GM18507 (cell line): ENCODE data around the gene LIN9.

Experiments used
- DNase-seq: peaks from one replicate; pipeline ENCODE4 v3.0.0; 2011; ENCODE audit warnings: low read depth; ENCODE audit not compliant: insufficient read length; ENCODE audit errors: extremely low spot score
- FAIRE-seq: peaks from 2 replicates; lab custom pipeline; 2011; peaks lifted over from hg19 to GRCh38; lab: Jason Lieb, UNC

LIN9 gene

GRCh38 chr1:226324479-226324878, 15.5 kb upstream of the LIN9 start:
- DNase-seq (no peak), FAIRE-seq (no peak)

GRCh38 chr1:226322986-226323385, 14.0 kb upstream of the LIN9 start:
- DNase-seq (no peak), FAIRE-seq (no peak)

GRCh38 chr1:226320930-226321329, 12.0 kb upstream of the LIN9 start:
- FAIRE-seq, result no peak
- DNase-seq, result no peak

DNA sequence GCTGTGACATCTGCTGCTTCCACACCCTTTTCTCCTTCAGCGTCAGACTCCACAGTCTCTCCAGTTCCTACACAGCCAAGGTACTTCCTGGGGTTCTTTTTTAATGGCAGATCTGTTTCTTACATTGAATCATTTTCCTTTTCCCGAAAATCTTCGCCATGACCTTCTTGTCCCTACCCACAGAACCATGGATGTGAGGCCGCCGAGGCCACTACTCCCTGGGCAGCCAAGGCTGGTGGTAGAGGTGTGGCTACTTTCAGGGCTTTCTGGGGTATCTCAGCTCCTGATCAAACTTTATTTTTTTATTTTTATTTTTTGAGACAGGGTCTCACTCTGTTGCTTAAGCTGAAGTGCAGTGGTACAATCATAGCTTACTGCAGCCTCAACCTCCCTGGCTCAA, 9.5 kb upstream of the LIN9 start:
- FAIRE-seq, result no peak
- DNase-seq, result no peak

GRCh38 chr1:226314055-226314454, 5.1 kb upstream of the LIN9 start:
- FAIRE-seq (no peak), DNase-seq (no peak)

DNA sequence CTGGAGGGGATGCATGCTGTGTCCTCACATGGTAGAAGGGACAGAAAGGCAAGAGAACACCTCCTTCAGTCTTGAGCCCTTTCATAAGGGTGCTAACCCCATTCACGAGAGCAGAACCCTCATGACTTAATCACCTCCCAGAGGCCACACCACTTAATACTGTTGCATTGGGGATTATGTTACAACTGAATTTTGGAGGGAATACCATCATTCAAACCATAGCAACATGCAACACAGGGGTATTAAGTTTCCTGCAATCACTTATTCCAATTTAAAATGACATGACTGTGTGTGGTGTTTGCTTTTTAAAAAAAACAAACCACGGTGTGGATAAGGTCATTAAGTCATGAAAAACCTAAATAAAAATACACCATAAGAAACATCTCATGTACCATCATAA, 3.1 kb upstream of the LIN9 start:
- DNase-seq (no peak), FAIRE-seq (no peak)

GRCh38 chr1:226311376-226311775, 2.4 kb upstream of the LIN9 start:
- DNase-seq, result no peak
- no peak for FAIRE-seq

DNA sequence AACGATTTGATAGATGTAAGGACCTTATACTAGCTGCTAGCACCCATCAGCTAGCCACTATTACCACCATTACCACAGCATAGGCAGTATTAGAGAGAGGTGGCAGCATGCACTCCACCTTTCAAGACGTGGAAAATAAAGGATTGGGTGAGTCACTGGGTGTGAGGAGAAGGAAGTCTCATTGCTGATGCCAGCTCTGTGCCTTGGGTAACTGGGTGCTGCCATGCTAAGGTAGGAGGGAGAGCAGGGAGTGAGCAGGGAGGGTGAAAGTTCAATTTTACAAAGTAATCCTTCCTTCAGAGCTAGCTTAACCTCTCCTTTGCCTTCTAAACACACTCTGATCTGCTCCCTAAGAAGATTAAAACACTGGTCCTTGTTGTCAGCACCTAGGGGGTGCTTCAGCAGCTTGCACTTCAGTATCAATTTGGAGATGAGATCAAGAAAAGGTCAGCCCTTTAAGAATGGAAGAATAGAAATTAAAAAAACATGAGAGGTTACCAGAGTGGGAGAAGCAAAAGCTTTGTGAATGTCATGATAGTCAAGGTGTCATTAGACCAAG, 1.8 kb upstream of the LIN9 start:
- FAIRE-seq (no peak), DNase-seq (no peak)

GRCh38 chr1:226310245-226310540, 1.2 kb upstream of the LIN9 start:
- FAIRE-seq (no peak), DNase-seq (no peak)

DNA sequence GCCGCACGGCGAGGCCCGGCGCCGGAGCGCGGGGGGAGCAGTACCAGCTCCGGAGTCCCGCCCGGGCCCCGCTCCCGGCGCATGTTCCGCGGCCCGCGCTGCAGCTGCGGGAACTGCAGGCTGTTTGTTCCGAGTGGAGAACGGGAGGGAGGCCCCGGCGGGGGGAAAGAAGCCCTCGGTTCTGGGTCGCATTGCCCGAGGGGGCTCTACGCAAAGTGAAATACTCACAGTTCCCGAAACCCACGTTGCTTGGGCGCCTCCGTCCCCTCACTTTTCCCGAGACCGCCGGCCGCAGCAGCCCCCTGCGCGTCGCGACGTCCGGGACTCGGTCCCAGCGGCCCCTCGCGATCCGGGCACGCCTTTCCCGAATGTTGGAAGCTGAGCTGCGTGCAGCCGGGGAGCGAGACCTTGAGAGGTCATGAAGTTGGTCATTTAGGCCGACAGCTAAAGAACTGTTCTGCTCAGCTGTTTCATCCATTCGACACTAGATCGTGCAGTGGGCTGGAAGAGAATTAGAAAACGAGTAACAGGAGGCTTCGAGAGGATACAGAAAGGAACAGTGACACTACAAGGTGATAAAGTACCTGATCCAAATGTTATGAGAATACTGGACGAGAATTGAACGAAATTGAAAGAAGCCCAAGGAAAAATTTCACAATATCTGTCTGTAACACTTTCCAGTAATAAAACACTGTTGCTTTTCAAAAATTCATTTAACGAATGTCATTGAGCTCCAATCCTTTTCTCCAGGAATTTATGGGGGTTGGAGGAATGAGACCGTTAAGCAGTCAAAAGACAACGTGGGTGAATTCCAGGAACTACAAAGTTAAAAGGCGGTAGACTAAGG, 657 bp upstream of the LIN9 start:
- DNase-seq, result no peak

DNA sequence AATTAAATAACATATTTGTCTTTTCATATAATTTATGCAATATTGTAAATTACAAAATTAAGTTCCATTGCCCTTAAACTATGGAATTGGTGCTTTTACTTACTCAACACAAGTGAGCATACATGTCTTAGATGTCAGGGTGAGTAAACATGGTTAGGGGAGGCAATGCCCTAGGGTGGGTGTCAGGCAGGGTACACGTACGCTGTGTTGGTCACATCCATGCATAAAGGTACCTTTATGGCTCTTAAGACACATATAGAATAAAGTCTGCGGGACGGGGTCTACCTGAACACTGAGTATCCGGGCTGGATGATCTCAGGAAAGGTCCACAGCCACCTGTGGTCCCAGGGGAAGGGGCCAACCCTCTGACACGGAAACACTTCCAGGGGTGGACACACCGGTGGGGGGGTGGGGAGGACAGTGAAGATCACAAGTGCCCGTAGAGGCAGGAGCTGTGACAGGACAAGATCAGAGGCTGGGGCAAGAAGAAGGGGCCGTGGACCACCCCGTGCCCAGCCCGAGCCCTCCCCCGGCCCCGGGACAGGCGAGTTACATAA, 720 bp downstream of the LIN9 start:
- peak; percentile 7 for DNase-seq

More for the DNA sequence above, 657 bp upstream of the LIN9 start:
- no peak for FAIRE-seq

DNA sequence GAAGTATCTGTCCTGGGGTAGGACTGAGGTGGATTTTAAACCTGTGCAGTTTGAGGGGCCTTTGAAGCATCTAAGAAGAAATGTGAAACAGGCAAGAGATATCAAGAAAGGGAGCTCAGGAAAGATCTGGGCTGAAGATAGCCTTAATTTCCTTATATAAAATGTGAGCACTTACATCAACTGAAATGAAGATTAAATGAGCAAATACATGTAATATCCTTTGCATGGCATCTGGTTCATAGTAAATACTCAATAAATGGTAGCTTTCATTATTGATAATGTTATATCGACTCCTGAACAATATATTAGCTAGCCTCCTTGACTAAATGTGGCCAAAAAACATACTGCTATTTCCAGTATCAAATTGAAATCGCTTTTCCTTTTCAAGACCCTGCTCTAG, 2.5 kb downstream of the LIN9 start:
- DNase-seq, result no peak
- FAIRE-seq, result no peak

More for the DNA sequence above, 720 bp downstream of the LIN9 start:
- FAIRE-seq, result no peak

GRCh38 chr1:226305184-226305583, 3.8 kb downstream of the LIN9 start:
- no peak for DNase-seq
- FAIRE-seq, result no peak

GRCh38 chr1:226304291-226304955, 4.5 kb downstream of the LIN9 start:
- DNase-seq (no peak), FAIRE-seq (no peak)

DNA sequence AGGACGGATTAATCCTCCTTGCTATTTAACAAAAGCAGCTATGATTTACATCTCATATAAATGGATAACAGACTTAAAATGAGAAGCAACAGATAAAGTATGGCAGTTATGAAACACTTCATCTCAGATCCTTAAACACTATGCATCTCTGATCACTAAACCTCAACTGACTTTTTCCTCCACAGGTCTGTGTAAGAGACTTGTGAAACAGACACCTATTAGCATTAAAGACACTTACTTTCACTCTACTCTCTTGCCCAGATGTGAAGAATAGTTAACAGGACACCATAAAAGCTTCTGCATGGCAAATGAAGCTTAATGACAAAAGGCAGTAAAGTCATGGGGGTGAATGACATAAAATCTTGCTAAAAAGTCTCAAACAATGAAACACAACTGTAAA, 6.2 kb downstream of the LIN9 start:
- FAIRE-seq (peak; percentile 35), DNase-seq (no peak)

DNA sequence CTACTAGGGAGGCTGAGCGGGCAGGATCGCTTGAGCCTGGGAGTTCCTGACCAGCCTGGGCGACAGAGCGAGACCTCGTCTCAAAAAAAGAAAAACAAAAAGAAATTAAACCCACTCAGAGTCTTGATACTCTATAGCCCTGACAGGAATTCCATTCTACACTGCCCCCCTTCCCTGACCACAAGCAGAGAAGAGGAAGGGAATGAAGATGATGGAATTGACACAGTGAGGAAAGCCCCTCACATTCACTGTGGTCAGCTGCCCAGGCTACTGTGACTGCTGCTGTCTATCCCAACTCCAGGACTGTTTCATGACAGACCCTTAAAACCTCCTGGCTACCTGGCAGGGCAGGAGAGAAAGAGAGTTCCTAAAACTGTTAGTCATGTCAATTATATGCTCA, 12.1 kb downstream of the LIN9 start:
- FAIRE-seq (no peak), DNase-seq (no peak)

GRCh38 chr1:226293553-226293920, 15.4 kb downstream of the LIN9 start:
- FAIRE-seq (no peak), DNase-seq (no peak)

GRCh38 chr1:226292874-226293552, 16.0 kb downstream of the LIN9 start:
- DNase-seq (no peak), FAIRE-seq (peak; percentile 21)

DNA sequence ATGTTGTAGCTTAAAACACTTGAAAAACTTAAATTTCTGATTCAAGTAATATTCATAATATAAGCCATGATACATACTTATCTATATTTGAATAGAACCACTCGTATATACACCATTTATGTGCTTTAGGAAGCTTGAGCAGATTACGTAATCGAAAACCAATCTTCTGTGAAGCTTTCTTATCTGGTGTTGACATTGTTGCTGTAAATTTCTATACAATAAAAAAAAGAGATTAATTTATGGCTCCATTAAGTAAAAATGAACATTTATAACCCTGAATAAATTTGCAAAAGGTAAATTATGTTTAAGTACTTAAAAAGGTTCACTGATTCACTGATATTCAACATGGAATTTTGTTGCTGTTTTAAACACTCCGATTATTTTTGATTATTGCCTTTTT, 21.4 kb downstream of the LIN9 start:
- FAIRE-seq (no peak), DNase-seq (no peak)

GRCh38 chr1:226281058-226281457, 27.9 kb downstream of the LIN9 start:
- FAIRE-seq (no peak), DNase-seq (no peak)
